PFSK-1 (cell line): ENCODE data around the gene ATP6AP1.

Source experiments
- FOXP2 ChIP-seq: optimal IDR thresholded peaks from 2 replicates; pipeline ENCODE3; 2011; ENCODE audit warnings: borderline replicate concordance, control low read depth, inconsistent platforms; ENCODE audit not compliant: insufficient read depth; ENCODE audit errors: extremely low read length, extremely low read depth
- POLR2AphosphoS5 ChIP-seq: IDR thresholded peaks from 2 replicates; pipeline ENCODE4 v1.6.1; 2012; ENCODE audit warnings: low read depth, mild to moderate bottlenecking, control low read depth, low read length, moderate library complexity
- SIN3A ChIP-seq: IDR thresholded peaks from 2 replicates; pipeline ENCODE4 v1.6.1; 2012; ENCODE audit warnings: mild to moderate bottlenecking, low read length, moderate library complexity, borderline replicate concordance; ENCODE audit not compliant: insufficient read depth
- TAF1 ChIP-seq: IDR thresholded peaks from 2 replicates; pipeline ENCODE4 v1.6.1; 2012; ENCODE audit warnings: low read length, control low read depth, borderline replicate concordance; ENCODE audit not compliant: insufficient read depth
- TF ChIP-seq, protein P1 (sequence below), 2 experiments: IDR thresholded peaks; 2 replicates each; pipeline versions ENCODE4 v1.6.1 to v1.8.0; 2011 to 2012; ENCODE audit warnings: low read depth in 2 of 2, low read length in 2 of 2, control low read depth in 1 of 2, inconsistent platforms in 1 of 2, mild to moderate bottlenecking in 1 of 2, moderate library complexity in 1 of 2; ENCODE audit not compliant: insufficient read depth in 1 of 2

The ATP6AP1 gene

DNA sequence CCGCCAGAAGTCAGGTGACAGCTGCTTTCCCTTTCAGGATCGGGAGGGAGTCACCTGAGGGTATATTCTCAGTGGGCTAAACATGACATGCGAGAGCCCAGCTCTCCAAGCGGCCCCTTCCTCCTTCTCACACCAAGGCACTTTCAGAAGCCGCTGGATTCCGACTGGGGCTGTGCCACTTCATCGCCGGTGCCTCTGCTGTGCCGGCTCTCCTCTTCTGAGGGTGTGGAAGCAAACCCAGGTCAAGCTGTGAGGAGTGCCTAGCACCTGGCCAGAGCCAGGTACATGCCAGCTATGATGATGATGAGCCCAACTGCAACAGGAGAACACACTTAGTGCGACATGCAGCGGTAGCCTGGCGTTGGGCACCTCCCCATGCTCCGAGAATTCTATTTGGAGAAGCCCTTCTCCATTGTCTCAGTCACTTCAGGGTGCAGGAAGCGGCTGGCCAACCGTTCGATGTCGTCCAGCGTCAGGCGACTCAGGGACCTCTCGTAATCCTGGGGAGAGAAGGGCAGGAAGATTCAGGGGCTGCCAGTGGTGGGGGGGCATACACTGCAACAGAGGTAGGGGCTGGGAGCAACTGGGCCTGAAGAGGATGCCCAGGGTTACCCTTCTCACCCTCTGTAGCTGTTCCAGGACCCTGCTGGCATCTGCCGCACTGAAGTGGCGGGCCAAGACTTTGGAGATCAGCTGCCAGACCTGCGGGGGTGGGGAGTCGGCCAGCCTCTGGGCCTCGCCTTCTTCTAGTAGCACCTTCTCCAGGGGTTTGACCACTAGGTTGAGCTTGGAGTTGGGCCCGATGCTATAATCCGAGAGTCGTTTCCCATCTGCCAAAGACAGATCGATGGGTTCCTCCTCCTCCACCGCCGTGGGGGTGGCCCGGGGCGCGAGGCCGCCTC lies 56.9 kb downstream of the ATP6AP1 start:
- TF ChIP-seq FOXP2: no peak
- TF ChIP-seq, protein P1, sequence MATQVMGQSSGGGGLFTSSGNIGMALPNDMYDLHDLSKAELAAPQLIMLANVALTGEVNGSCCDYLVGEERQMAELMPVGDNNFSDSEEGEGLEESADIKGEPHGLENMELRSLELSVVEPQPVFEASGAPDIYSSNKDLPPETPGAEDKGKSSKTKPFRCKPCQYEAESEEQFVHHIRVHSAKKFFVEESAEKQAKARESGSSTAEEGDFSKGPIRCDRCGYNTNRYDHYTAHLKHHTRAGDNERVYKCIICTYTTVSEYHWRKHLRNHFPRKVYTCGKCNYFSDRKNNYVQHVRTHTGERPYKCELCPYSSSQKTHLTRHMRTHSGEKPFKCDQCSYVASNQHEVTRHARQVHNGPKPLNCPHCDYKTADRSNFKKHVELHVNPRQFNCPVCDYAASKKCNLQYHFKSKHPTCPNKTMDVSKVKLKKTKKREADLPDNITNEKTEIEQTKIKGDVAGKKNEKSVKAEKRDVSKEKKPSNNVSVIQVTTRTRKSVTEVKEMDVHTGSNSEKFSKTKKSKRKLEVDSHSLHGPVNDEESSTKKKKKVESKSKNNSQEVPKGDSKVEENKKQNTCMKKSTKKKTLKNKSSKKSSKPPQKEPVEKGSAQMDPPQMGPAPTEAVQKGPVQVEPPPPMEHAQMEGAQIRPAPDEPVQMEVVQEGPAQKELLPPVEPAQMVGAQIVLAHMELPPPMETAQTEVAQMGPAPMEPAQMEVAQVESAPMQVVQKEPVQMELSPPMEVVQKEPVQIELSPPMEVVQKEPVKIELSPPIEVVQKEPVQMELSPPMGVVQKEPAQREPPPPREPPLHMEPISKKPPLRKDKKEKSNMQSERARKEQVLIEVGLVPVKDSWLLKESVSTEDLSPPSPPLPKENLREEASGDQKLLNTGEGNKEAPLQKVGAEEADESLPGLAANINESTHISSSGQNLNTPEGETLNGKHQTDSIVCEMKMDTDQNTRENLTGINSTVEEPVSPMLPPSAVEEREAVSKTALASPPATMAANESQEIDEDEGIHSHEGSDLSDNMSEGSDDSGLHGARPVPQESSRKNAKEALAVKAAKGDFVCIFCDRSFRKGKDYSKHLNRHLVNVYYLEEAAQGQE (IDR thresholded peaks at IDR 0.05; ENCODE audit: insufficient read depth in 1 of 2, low read depth in 2 of 2, low read length in 2 of 2): no peak
- no peak for TF ChIP-seq SIN3A
- TF ChIP-seq POLR2AphosphoS5: no peak
- TF ChIP-seq TAF1: no peak

DNA sequence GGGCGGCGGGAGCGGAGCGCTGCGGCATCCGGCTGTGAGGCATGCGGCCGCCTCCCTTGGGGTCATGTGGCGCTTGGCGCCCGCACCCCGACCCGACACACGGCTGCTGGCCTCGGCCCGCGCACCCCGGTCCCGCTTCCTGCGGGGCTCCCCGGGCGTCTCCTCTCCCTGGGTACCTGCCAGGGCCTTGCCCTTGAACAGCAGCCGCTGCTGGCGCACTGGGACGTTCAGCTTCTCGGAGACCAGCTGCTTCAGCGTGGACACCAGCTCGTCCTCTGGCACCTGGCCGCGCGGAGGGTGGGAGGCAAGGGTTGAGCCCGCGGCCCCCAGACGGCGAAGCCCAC lies 57.5 kb downstream of the ATP6AP1 start:
- TF ChIP-seq, protein P1 (IDR thresholded peaks at IDR 0.05; ENCODE audit: insufficient read depth in 1 of 2, low read depth in 2 of 2, low read length in 2 of 2): no peak
- no peak for TF ChIP-seq FOXP2
- no peak for TF ChIP-seq TAF1
- no peak for TF ChIP-seq SIN3A
- no peak for TF ChIP-seq POLR2AphosphoS5
